Left lung (tissue), 10 donors: ENCODE data around the gene AHNAK2. TPM values are rescaled to one million over a fixed set of nuclear protein-coding genes. Genes with fewer than 3 reads are reported as not detected.

Experiments
- ATAC-seq: fragments of 200-7000 bp; cut with Tn5 transposase; one replicate; pipeline ENCODE4 v1.9.1; 2020; ENCODE audit warnings: moderate library complexity
- DNase-seq, 4 donors: peaks; one replicate each; pipeline ENCODE4 v3.0.0-alpha.2; 2013 to 2020
- H3K27ac ChIP-seq, 2 donors: fragments of 200-600 bp; sonication (generic) in 1 of 2; one replicate each; pipeline versions ENCODE4 v1.5.0 to v1.8.0; 2020 to 2021
- H3K27me3 ChIP-seq, 2 donors: fragments of 200-600 bp; sonication (generic) in 1 of 2; one replicate each; pipeline versions ENCODE4 v1.5.0 to v1.8.0; 2020 to 2021
- H3K36me3 ChIP-seq, 2 donors: fragments of 200-600 bp; sonication (generic) in 1 of 2; one replicate each; pipeline versions ENCODE4 v1.5.0 to v1.8.0; 2020 to 2021
- H3K4me1 ChIP-seq, 2 donors: fragments of 200-600 bp; one replicate each; pipeline ENCODE4 v1.8.0; 2021
- H3K4me3 ChIP-seq, 2 donors: fragments of 200-600 bp; sonication (generic) in 1 of 2; one replicate each; pipeline versions ENCODE4 v1.5.0 to v1.8.0; 2020 to 2021; ENCODE audit warnings: mild to moderate bottlenecking in 1 of 2
- H3K9me3 ChIP-seq, 2 donors: fragments of 200-600 bp; sonication (generic) in 1 of 2; one replicate each; pipeline versions ENCODE4 v1.5.0 to v1.8.0; 2020 to 2021
- intact Hi-C, 2 donors: fragments of 100-400 bp; cut with DNase I; formaldehyde crosslinking; loops; one replicate each; pipeline versions ENCODE4 v1.11.2 to v1.14.2; 2022
- polyA plus RNA-seq, 6 donors: library from polyadenylated mRNA; unstranded; fragments of 120-200 nt; gene quantifications; one replicate each; pipeline ENCODE4 v1.2.1, GENCODE V29; 2013; ENCODE audit not compliant: insufficient read length in 6 of 6
- total RNA-seq, 2 donors: library from RNA; stranded (reverse); fragmentation: NEBNext Ultra II Directional; extraction: Animal tissue kit (Norgen Biotek cat#: 25700); gene quantifications; one replicate each; pipeline ENCODE4 v1.2.1, GENCODE V29; 2021
- TF ChIP-seq, protein P1 (sequence below), 2 donors: fragments of 200-600 bp; sonication (generic) in 1 of 2; IDR thresholded peaks; one replicate each; pipeline versions ENCODE4 v1.5.0 to v1.8.0; 2021; ENCODE audit warnings: antibody characterized with exemption in 2 of 2
- donor health status: DM: no; HTN: yes; CAD: no.
- donor health status: DM: no; HTN: no; CAD: no.

Gene AHNAK2
- total and polyA plus RNA-seq, 8 donors = 1.4 to 22.3 (median 2.5) TPM

DNA sequence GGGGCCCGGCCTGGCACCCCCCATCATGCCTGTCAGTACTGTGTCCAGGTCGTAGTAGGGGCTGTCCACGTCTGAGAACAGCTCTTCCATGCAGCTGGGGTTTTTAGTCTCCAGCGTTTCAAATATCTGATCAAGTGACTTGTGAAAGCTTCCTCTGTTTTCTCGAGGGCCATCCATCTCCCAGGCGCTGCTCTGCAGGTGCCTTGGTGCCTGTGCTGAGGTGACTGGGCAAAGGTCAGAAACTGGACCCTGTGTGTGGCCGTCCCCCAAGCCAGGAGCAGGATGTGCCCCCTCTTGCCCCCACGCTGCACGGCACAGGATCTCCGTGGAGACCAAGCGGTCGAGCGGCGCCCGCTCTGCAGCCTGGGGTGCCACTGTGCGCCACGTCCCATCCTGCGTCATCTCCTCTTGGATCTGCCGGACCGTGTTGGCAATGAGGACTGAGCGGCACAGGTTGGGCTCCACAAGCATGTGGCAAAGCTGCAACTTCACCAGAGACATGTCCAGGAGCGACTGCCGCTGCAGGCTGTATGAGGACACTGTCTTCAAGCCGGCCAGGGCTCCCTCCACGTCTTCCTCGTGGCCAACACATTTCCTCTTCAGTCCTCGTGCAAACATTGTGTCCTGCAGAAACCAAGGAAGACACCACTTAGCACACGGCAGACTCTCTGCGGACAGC lies 33.3 kb upstream of the AHNAK2 start:
- TF ChIP-seq, protein P1, sequence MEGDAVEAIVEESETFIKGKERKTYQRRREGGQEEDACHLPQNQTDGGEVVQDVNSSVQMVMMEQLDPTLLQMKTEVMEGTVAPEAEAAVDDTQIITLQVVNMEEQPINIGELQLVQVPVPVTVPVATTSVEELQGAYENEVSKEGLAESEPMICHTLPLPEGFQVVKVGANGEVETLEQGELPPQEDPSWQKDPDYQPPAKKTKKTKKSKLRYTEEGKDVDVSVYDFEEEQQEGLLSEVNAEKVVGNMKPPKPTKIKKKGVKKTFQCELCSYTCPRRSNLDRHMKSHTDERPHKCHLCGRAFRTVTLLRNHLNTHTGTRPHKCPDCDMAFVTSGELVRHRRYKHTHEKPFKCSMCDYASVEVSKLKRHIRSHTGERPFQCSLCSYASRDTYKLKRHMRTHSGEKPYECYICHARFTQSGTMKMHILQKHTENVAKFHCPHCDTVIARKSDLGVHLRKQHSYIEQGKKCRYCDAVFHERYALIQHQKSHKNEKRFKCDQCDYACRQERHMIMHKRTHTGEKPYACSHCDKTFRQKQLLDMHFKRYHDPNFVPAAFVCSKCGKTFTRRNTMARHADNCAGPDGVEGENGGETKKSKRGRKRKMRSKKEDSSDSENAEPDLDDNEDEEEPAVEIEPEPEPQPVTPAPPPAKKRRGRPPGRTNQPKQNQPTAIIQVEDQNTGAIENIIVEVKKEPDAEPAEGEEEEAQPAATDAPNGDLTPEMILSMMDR (IDR thresholded peaks at IDR 0.05) = no peak
- DNase-seq (no peak), ATAC-seq (no peak)
- peaks cover 0 to 10% of the 10 kb centered on the region in 2 donors for H3K4me1 ChIP-seq
- no peak overlapping the region for H3K4me3 ChIP-seq
- no peak overlapping the region for H3K27ac ChIP-seq
- H3K36me3 ChIP-seq = peaks cover 0 to 54% of the 10 kb centered on the region in 2 donors
- no peaks in the 10 kb centered on the region for H3K27me3 ChIP-seq
- H3K9me3 ChIP-seq = no peaks in the 10 kb centered on the region
- intact Hi-C loops = no loop called here

DNA sequence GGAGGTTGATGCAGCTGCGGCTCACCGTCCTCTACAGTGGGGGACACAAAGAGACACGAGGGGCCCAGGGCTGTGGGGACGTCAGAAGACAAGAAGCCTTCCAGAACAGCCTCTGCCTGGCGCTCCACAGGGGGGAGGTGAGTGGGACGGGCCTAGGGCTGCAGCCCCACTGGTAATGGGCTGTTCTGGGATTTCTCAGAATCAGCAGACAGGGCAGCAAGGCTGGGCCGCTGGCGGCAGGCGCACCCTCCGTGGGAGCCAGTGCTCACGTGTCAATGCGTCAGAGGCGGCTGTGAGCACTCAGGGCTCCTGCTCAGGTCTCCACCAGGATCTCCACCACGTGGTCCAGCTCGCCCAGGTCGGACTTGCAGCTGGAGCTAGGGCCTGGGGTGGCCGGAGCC lies 32.7 kb upstream of the AHNAK2 start:
- intact Hi-C loops = no loop called here
- H3K9me3 ChIP-seq = no peaks in the 10 kb centered on the region
- DNase-seq (no peak), ATAC-seq (no peak)
- H3K36me3 ChIP-seq = peaks cover 0 to 60% of the 10 kb centered on the region in 2 donors
- TF ChIP-seq, protein P1 (IDR thresholded peaks at IDR 0.05) = no peak
- no peak overlapping the region for H3K4me3 ChIP-seq
- no peak overlapping the region for H3K27ac ChIP-seq
- H3K27me3 ChIP-seq = no peaks in the 10 kb centered on the region
- H3K4me1 ChIP-seq = peaks cover 0 to 10% of the 10 kb centered on the region in 2 donors

DNA sequence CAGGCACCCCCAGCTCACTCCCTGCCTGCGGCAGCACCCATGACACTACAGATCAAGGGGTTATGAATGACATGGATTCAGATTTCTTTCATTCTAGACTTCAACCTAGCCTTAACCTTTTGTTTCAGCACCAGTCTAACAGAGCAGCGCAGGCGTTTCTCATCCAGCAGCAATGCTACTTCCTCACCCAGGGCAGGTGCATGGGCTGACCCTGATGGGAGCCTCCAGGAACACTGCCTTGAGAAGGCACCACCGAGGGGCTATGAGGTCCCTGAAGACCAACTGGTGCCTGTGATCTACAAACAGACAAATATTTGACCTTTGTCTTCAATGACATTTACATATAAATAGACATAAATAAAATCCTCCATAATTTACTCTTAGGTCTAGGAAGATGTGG lies 31.9 kb upstream of the AHNAK2 start:
- Histone ChIP-seq H3K9me3 (no peaks in the 10 kb centered on the region), H3K4me1 (peaks cover 0 to 10% of the 10 kb centered on the region in 2 donors), H3K27ac (no peak overlapping the region), H3K36me3 (peaks cover 0 to 60% of the 10 kb centered on the region in 2 donors), H3K4me3 (no peak overlapping the region), H3K27me3 (no peaks in the 10 kb centered on the region)
- intact Hi-C loops = no loop called here
- DNase-seq (no peak), ATAC-seq (no peak)
- TF ChIP-seq, protein P1 (IDR thresholded peaks at IDR 0.05) = no peak

DNA sequence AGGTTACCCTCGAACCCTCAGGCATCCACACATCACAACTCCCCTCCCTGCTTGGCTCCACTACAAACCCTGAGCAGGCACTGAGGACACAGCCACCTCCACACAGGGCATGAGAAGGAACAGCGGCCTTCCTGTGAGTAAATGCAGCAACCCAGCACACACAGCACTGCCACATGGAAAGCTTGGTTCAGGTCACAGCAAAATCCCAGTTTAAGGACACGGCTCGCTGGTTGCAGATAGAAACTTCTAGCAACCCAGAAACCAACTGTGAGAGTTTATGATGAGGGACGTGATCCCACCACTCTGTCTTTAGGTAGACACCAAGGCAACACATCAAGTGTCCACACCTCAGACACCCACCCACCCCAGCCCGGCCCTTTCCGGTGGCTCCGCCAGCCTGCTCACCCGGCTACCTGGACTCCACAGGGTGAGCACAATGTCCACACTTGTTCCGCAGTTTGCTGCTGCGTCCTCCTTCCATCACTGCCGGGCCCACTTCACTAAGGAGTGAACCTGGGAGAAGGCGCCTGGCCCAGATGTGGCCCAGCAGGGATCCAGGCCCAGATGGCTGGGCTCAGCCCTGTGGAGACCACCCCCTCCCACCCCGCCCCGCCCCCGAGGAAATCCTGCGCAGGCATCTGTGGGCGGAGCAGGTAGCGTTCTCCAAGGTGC lies 29.6 kb upstream of the AHNAK2 start:
- TF ChIP-seq, protein P1 (IDR thresholded peaks at IDR 0.05) = no peak
- H3K9me3 ChIP-seq = no peaks in the 10 kb centered on the region
- peaks cover 0 to 60% of the 10 kb centered on the region in 2 donors for H3K36me3 ChIP-seq
- no peak for DNase-seq
- intact Hi-C loops = no loop called here
- H3K27ac ChIP-seq = no peak overlapping the region
- H3K4me1 ChIP-seq = peaks cover 0 to 3% of the 10 kb centered on the region in 2 donors
- ATAC-seq = no peak
- no peak overlapping the region for H3K4me3 ChIP-seq
- no peaks in the 10 kb centered on the region for H3K27me3 ChIP-seq

DNA sequence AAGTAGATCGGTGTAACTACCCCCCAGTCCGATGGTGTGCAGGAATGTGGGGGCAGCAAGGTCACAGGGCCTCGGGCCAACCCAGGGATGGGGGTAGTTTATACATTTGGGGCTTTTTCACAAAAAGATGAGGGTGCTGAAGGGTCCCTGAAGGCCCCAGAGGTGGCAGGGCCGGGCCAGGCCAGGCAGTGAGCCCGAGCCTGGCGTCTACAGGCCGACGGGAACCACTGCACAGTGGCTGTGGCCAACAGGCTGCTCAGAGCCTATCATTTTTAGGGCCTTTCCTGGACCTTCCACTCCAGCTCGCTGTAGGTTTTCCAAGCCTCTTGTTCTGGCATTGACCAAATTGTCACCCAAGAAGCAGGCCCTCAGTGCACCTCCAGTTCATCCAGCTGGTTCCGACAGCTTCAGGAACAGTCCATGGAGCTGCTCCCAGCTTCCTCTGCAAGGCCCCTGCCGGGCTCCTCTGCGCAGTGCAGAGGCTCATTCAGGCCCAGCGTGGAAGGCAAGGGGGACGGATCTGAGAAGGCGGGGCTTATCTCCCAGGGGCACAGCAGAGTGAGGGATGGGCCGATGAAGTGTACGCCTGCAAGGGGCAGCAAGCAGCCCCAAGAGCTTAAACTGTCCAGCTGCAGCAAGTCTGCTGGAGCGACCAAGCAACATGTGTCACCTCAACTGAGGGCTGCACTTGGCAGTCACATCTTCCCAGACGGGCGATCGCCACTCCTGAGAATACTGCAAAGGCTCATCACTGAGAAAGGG lies 28.8 kb upstream of the AHNAK2 start:
- ATAC-seq = no peak
- intact Hi-C loops = no loop called here
- Histone ChIP-seq H3K36me3 (peaks cover 0 to 60% of the 10 kb centered on the region in 2 donors), H3K27ac (no peak overlapping the region), H3K9me3 (no peaks in the 10 kb centered on the region), H3K4me3 (no peak overlapping the region), H3K4me1 (no peaks in the 10 kb centered on the region), H3K27me3 (no peaks in the 10 kb centered on the region)
- TF ChIP-seq, protein P1 (IDR thresholded peaks at IDR 0.05) = no peak
- no peak for DNase-seq
